ENCODE results near the gene CNTNAP2. TPM values are rescaled to one million over a fixed set of nuclear protein-coding genes. Genes with fewer than 3 reads are reported as not detected.

The CNTNAP2 gene
- 1 to 10 TPM in 1 of 2 donors, under 1 TPM in 1; 0.94 to 2.3 TPM for total RNA-seq
- polyA plus RNA-seq (ENCODE audit: insufficient read length in 6 of 6) = 10 to 100 TPM; 35.4 to 42.5 (median 39.3) TPM
- long read RNA-seq, donor 1 = 0 reads
- long read RNA-seq, donor 2, partial matches to known transcripts = 10 of 10 reads
- long read RNA-seq, donor 2, other reads (novel, unspliced or antisense) = 0 of 10 reads
- long read RNA-seq, donor 3, full-length matches to known transcripts = 2 of 7 reads
- long read RNA-seq, donor 3, partial matches to known transcripts = 5 of 7 reads
- long read RNA-seq, donor 3, other reads (novel, unspliced or antisense) = 0 of 7 reads
- long read RNA-seq, donor 4, partial matches to known transcripts = 0 of 1 reads
- long read RNA-seq, donor 4, other reads (novel, unspliced or antisense) = 1 of 1 reads
- long read RNA-seq, donor 5, full-length matches to known transcripts = 2 of 2 reads
- long read RNA-seq, donor 5, partial matches to known transcripts = 0 of 2 reads
- long read RNA-seq, donor 5, other reads (novel, unspliced or antisense) = 0 of 2 reads
- long read RNA-seq, donor 6 = 0 reads
- long read RNA-seq, donor 7 = 0 reads
- long read RNA-seq, donor 8, partial matches to known transcripts = 8 of 8 reads
- long read RNA-seq, donor 8, other reads (novel, unspliced or antisense) = 0 of 8 reads
- long read RNA-seq, donor 9 = 0 reads
- long read RNA-seq, donor 10 = 0 reads
- long read RNA-seq, donor 11, full-length matches to known transcripts = 7 of 128 reads
- long read RNA-seq, donor 11, partial matches to known transcripts = 121 of 128 reads
- long read RNA-seq, donor 11, other reads (novel, unspliced or antisense) = 0 of 128 reads
- long read RNA-seq, donor 12, partial matches to known transcripts = 28 of 28 reads
- long read RNA-seq, donor 12, other reads (novel, unspliced or antisense) = 0 of 28 reads

DNA sequence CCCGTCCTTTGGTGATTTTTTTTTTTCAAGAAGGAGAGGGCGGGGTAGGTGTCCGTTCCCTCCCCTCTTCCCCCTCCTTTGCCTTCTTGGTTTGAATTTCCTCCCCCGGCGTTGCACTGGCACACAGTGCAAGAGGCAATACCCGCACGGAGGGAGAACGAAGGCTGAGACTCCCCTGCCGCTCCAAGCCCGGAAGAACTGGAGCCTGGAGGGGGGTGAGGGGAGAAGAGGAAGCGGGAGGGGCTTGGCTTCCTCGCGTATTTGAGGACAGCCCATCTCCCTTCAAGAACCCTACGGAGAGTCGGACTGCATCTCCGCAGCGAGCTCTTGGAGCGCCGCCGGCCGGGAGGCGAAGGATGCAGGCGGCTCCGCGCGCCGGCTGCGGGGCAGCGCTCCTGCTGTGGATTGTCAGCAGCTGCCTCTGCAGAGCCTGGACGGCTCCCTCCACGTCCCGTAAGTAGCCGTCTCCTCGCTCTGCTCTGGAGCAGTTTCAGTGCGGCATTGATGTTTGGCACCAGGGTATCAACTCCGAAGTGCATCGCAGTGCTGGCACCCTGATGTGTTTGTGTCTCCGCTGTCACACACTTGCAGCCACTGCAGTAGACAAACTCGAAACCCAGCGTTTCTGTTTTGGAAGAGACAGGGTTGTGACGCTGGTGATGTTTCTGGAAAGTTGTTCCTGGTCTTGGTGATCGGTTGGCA, at the start of gene CNTNAP2:
Gene CNTNAP2, plus strand, starts transcription at position 281 of the 702 bp plus-strand sequence. Its CDS starts 76 bp downstream, at position 357.
- TF ChIP-seq CTCF (IDR thresholded peaks at IDR 0.05) = no peak
- H3K27me3 ChIP-seq = peaks cover 11 to 61% of the 10 kb centered on the region in 2 donors
- peaks cover 7 to 11% of the 10 kb centered on the region in 2 donors for H3K4me1 ChIP-seq
- ATAC-seq (peak; percentile 38), DNase-seq (peak in 3 of 4 donors; percentile 50 to 90 (median 77))
- H3K9me3 ChIP-seq = no peaks in the 10 kb centered on the region
- peak within 1 kb of the TSS; percentile 23 to 27 for H3K4me3 ChIP-seq
- no peaks in the 10 kb centered on the region for H3K36me3 ChIP-seq
- no peak within 1 kb of the TSS for H3K27ac ChIP-seq
- intact Hi-C loops (cut with DNase I) = no loop called here

- no peak for TF ChIP-seq CTCF (IDR thresholded peaks at IDR 0.05)
- no peaks in the 10 kb centered on the region for H3K36me3 ChIP-seq
- DNase-seq (peak in 1 of 4 donors; percentile 8), ATAC-seq (peak; percentile 70)
- no peaks in the 10 kb centered on the region for H3K4me1 ChIP-seq
- intact Hi-C loops (cut with DNase I) = no loop called here
- H3K27ac ChIP-seq = no peak overlapping the region
- H3K9me3 ChIP-seq = no peaks in the 10 kb centered on the region
- H3K4me3 ChIP-seq = no peak overlapping the region
- no peaks in the 10 kb centered on the region for H3K27me3 ChIP-seq
These were observed 48.7 kb upstream of the CNTNAP2 start for GRCh38 chr7:146067880-146068279.

DNA sequence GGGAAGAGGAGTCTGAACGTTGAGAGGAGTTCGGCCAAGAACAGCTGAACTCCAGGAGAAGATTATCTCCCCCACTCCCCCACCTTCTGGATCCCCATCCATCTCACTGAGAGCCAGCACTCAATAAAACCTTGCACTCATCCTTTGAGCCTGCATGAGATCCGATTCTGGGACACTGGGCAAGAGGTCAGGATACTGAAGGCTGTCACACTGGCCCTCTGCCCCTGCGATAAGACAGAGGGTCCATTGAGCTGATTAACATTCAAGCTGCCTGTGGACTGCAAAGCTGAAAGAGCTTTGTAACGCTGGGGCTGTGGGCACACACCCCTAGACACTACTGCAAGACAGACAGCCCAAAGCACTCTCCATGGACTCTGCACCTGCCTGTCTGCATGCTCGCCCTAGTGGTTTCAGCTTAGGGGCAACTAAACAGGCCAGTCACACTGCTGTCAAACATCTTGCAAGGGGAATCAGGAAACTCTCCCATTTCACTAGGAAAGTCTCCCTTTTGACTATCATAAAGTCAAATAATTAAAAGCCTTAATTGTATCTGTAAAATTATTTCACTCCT, 42.3 kb upstream of the CNTNAP2 start:
- H3K9me3 ChIP-seq = no peaks in the 10 kb centered on the region
- no peak for ATAC-seq

DNA sequence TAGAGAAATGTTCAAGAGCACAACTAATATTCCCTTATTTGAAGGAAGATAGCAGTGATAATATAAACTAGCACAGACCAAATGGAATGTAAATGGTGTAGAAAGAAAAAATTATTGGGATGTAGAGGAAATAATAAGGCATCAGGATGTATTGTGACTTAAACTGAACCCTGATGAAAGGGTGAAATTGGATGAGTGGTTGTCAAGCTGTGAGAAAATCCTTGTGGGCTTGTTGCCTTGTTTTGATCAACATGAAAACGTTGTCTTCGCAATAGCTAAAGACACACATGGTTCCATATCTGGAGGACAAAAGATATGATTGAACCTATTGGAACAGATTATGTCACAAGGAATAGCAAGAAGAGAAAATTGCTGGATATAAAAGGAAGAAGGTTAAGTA, 40.3 kb upstream of the CNTNAP2 start:
- no peak overlapping the region for H3K4me3 ChIP-seq
- no peak for TF ChIP-seq CTCF (IDR thresholded peaks at IDR 0.05)
- no peaks in the 10 kb centered on the region for H3K9me3 ChIP-seq
- H3K36me3 ChIP-seq = no peaks in the 10 kb centered on the region
- H3K27me3 ChIP-seq = no peaks in the 10 kb centered on the region
- H3K4me1 ChIP-seq = no peaks in the 10 kb centered on the region
- H3K27ac ChIP-seq = no peak overlapping the region
- DNase-seq = no peak
- no peak for ATAC-seq
- intact Hi-C loops (cut with DNase I) = no loop called here

More for the DNA sequence above, 42.3 kb upstream of the CNTNAP2 start:
- H3K4me1 ChIP-seq = no peaks in the 10 kb centered on the region
- no peak overlapping the region for H3K4me3 ChIP-seq
- no peak for TF ChIP-seq CTCF (IDR thresholded peaks at IDR 0.05)
- H3K36me3 ChIP-seq = no peaks in the 10 kb centered on the region
- H3K27me3 ChIP-seq = no peaks in the 10 kb centered on the region
- intact Hi-C loops (cut with DNase I) = no loop called here
- no peak for DNase-seq
- no peak overlapping the region for H3K27ac ChIP-seq

Measured in left lung (tissue), 14 donors.